ENCODE measurements around the gene SLCO2A1.

SLCO2A1 gene

DNA sequence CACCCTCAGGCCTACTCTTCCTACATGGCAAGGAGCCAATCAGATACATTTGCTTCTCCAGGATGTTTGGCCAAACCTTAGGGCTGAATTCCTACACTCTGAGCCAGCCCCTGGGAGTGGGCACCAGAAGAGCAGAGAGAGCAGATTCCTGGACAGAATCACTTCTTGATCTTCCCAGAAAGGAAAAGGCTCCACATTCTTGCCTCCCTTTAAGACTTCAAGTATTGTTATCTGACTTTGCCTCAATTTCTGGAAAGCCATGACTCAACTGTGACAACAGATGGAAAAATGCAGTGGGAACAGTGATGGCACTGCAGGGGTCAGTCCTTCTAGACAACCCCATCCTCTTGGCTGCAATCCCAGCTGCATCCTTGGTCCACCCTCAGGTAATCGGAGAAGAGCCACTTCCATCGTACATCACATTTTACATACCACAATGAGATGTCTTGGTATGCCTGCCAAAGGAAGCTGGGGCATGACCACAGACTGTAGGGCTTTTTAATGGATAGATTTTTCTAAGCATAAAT is 21.0 kb downstream of the SLCO2A1 start (continued):
- TF ChIP-seq, protein P1, sequence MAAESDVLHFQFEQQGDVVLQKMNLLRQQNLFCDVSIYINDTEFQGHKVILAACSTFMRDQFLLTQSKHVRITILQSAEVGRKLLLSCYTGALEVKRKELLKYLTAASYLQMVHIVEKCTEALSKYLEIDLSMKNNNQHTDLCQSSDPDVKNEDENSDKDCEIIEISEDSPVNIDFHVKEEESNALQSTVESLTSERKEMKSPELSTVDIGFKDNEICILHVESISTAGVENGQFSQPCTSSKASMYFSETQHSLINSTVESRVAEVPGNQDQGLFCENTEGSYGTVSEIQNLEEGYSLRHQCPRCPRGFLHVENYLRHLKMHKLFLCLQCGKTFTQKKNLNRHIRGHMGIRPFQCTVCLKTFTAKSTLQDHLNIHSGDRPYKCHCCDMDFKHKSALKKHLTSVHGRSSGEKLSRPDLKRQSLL (tag by site-specific recombination; IDR thresholded peaks at IDR 0.05): no peak
- TF ChIP-seq ZFP3 (tag by site-specific recombination; IDR thresholded peaks at IDR 0.05; ENCODE audit: low read depth) (no peak), ZNF791 (tag by site-specific recombination; IDR thresholded peaks at IDR 0.05) (no peak), ZNF560 (tag by site-specific recombination; IDR thresholded peaks at IDR 0.05; ENCODE audit: borderline replicate concordance) (no peak), REST (tag by site-specific recombination; IDR thresholded peaks at IDR 0.05) (no peak)

DNA sequence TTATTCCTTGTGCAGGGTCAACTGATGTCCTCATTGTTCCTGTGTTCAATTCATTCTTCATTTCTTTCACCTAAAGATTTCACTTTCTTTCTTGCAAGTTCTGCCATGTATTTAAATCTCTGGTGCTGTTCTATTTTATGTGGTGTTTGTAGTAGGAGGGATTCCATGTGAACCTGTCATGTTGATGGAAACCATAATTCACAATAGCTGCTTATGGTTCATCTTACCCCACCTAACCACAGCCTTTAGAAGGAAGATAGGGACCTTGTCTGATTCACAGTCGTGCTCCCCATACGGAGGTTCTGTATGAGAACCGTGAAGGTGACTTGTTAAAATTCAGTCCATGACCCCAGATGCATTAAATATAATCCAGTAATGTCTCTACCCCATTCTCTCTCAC is 21.9 kb downstream of the SLCO2A1 start:
- TF ChIP-seq MZF1 (tag by site-specific recombination; IDR thresholded peaks at IDR 0.05; ENCODE audit: borderline replicate concordance): no peak

GRCh38 chr3:134004841-134005240 is 24.9 kb downstream of the SLCO2A1 start:
- no peaks in the 10 kb centered on the region for H3K36me3 ChIP-seq (ENCODE audit: control insufficient read depth in 2 of 2, insufficient read depth in 1 of 2, low read length in 2 of 2)
- peaks cover 2% of the 10 kb centered on the region; the same call in 1 of the 2 replicates for H3K4me1 ChIP-seq (ENCODE audit: control insufficient read depth, insufficient read depth, low read length)
- TF ChIP-seq KLF1 (tag by site-specific recombination; IDR thresholded peaks at IDR 0.05): no peak
- H3K4me3 ChIP-seq (ENCODE audit: low read depth, low read length): no peak overlapping the region
- H3K27ac ChIP-seq (ENCODE audit: extremely low read depth, low read depth, low read length): no peak overlapping the region
- ChIA-PET CTCF (no interaction called here), POLR2A (no interaction called here)
- no peaks in the 10 kb centered on the region for H3K9me3 ChIP-seq (ENCODE audit: control insufficient read depth, insufficient read depth, low read depth, low read length)

More for the DNA sequence above, 21.9 kb downstream of the SLCO2A1 start:
- CTCF ChIA-PET: no interaction called here
- POLR2A ChIA-PET: no interaction called here
- Histone ChIP-seq H3K4me1 (ENCODE audit: control insufficient read depth, insufficient read depth, low read length) (peaks cover 2% of the 10 kb centered on the region; the same call in 1 of the 2 replicates), H3K9me3 (ENCODE audit: control insufficient read depth, insufficient read depth, low read depth, low read length) (no peaks in the 10 kb centered on the region), H3K36me3 (ENCODE audit: control insufficient read depth in 2 of 2, insufficient read depth in 1 of 2, low read length in 2 of 2) (no peaks in the 10 kb centered on the region), H3K4me3 (ENCODE audit: low read depth, low read length) (no peak overlapping the region), H3K27ac (ENCODE audit: extremely low read depth, low read depth, low read length) (no peak overlapping the region)

- H3K27ac ChIP-seq (ENCODE audit: extremely low read depth, low read depth, low read length): no peak overlapping the region
- TF ChIP-seq TRIM28 (IDR thresholded peaks at IDR 0.05; ENCODE audit: borderline replicate concordance, low read length) (no peak), ZNF211 (tag by site-specific recombination; IDR thresholded peaks at IDR 0.05; ENCODE audit: low read depth) (no peak), ZNF776 (tag by site-specific recombination; IDR thresholded peaks at IDR 0.05; ENCODE audit: borderline replicate concordance) (no peak), ZNF548 (tag by site-specific recombination; IDR thresholded peaks at IDR 0.05) (no peak), ZNF366 (tag by site-specific recombination; conservative IDR thresholded peaks at IDR 0.05) (no peak), ZNF660 (tag by site-specific recombination; IDR thresholded peaks at IDR 0.05) (no peak), ZNF248 (tag by site-specific recombination; IDR thresholded peaks at IDR 0.05) (no peak), GLIS1 (tag by site-specific recombination; IDR thresholded peaks at IDR 0.05) (no peak)
- TF ChIP-seq, protein P2, sequence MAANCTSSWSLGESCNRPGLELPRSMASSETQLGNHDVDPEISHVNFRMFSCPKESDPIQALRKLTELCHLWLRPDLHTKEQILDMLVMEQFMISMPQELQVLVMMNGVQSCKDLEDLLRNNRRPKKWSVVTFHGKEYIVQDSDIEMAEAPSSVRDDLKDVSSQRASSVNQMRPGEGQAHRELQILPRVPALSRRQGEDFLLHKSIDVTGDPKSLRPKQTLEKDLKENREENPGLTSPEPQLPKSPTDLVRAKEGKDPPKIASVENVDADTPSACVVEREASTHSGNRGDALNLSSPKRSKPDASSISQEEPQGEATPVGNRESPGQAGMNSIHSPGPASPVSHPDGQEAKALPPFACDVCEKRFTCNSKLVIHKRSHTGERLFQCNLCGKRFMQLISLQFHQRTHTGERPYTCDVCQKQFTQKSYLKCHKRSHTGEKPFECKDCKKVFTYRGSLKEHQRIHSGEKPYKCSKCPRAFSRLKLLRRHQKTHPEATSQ (tag by site-specific recombination; IDR thresholded peaks at IDR 0.05): no peak
- TF ChIP-seq, protein P3, sequence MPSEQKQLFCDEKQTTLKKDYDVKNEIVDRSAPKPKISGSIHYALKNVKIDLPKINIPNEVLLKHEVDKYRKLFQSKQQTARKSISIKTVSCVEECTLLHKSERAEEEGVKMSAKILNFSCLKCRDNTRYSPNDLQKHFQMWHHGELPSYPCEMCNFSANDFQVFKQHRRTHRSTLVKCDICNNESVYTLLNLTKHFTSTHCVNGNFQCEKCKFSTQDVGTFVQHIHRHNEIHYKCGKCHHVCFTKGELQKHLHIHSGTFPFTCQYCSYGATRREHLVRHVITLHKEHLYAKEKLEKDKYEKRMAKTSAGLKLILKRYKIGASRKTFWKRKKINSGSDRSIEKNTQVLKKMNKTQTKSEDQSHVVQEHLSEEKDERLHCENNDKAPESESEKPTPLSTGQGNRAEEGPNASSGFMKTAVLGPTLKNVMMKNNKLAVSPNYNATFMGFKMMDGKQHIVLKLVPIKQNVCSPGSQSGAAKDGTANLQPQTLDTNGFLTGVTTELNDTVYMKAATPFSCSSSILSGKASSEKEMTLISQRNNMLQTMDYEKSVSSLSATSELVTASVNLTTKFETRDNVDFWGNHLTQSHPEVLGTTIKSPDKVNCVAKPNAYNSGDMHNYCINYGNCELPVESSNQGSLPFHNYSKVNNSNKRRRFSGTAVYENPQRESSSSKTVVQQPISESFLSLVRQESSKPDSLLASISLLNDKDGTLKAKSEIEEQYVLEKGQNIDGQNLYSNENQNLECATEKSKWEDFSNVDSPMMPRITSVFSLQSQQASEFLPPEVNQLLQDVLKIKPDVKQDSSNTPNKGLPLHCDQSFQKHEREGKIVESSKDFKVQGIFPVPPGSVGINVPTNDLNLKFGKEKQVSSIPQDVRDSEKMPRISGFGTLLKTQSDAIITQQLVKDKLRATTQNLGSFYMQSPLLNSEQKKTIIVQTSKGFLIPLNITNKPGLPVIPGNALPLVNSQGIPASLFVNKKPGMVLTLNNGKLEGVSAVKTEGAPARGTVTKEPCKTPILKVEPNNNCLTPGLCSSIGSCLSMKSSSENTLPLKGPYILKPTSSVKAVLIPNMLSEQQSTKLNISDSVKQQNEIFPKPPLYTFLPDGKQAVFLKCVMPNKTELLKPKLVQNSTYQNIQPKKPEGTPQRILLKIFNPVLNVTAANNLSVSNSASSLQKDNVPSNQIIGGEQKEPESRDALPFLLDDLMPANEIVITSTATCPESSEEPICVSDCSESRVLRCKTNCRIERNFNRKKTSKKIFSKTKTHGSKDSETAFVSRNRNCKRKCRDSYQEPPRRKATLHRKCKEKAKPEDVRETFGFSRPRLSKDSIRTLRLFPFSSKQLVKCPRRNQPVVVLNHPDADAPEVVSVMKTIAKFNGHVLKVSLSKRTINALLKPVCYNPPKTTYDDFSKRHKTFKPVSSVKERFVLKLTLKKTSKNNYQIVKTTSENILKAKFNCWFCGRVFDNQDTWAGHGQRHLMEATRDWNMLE (tag by site-specific recombination; conservative IDR thresholded peaks at IDR 0.05; ENCODE audit: low read depth): no peak
These were observed 26.7 kb downstream of the SLCO2A1 start for GRCh38 chr3:134003066-134003465.

More at GRCh38 chr3:134003066-134003465, 26.7 kb downstream of the SLCO2A1 start:
- no peak overlapping the region for H3K4me3 ChIP-seq (ENCODE audit: low read depth, low read length)
- POLR2A ChIA-PET: no interaction called here
- H3K4me1 ChIP-seq (ENCODE audit: control insufficient read depth, insufficient read depth, low read length): no peaks in the 10 kb centered on the region
- no peaks in the 10 kb centered on the region for H3K36me3 ChIP-seq (ENCODE audit: control insufficient read depth in 2 of 2, insufficient read depth in 1 of 2, low read length in 2 of 2)
- H3K9me3 ChIP-seq (ENCODE audit: control insufficient read depth, insufficient read depth, low read depth, low read length): no peaks in the 10 kb centered on the region
- CTCF ChIA-PET: no interaction called here
